Stomach (tissue), 9 donors: ENCODE measurements around the gene RABGEF1. TPM values are rescaled to one million over a fixed set of nuclear protein-coding genes. Genes with fewer than 3 reads are reported as not detected.
A peak's percentile ranks its signal among the peaks of the same experiment; 100 is the strongest.
"Not testable (repeated sequence)": the region's sequence is repeated elsewhere in the genome, so short reads cannot be mapped to it uniquely, and the experiment has no call there.

ENCODE experiments used
- DNase-seq, 2 donors: peaks; one replicate each; pipeline versions ENCODE4 v3.0.0 to v3.0.0-alpha.2; 2013 to 2019
- H3K27ac ChIP-seq, 5 donors: fragments of 200-600 bp in 4 of 5; sonication (generic) in 4 of 5; one replicate each; pipeline ENCODE4 v1.5.1; 2013 to 2019; ENCODE audit warnings: mild to moderate bottlenecking in 1 of 5, moderate library complexity in 1 of 5
- H3K27me3 ChIP-seq, 3 donors: fragments of 200-600 bp; sonication (generic); one replicate each; pipeline ENCODE4 v1.5.1; 2017 to 2019; ENCODE audit warnings: mixed run types in 1 of 3
- H3K36me3 ChIP-seq, 4 donors: fragments of 200-600 bp; sonication (generic); 1 replicate in 3 of 4; 2 replicates in 1 of 4; pipeline ENCODE4 v1.5.1; 2016 to 2019
- H3K4me1 ChIP-seq, 4 donors: fragments of 200-600 bp; sonication (generic); one replicate each; pipeline ENCODE4 v1.5.1; 2016 to 2019
- H3K4me3 ChIP-seq, 4 donors: fragments of 200-600 bp; sonication (generic) in 3 of 4; one replicate each; pipeline ENCODE4 v1.5.1; 2016 to 2019; ENCODE audit warnings: mild to moderate bottlenecking in 1 of 4
- H3K9me3 ChIP-seq, 4 donors: fragments of 200-600 bp; sonication (generic); one replicate each; pipeline ENCODE4 v1.5.1; 2016 to 2019
- CTCF ChIP-seq, 7 experiments: fragments of 450-650 bp in 4 of 7; fragments of 200-600 bp in 3 of 7; sonication (generic) in 3 of 7; IDR thresholded peaks; one replicate each; pipeline ENCODE4 v1.5.1; 2016 to 2019; ENCODE audit warnings: antibody characterized with exemption in 7 of 7, control low read depth in 2 of 7, mild to moderate bottlenecking in 1 of 7
- EP300 ChIP-seq: sonication (generic); formaldehyde crosslinking; IDR thresholded peaks from one replicate; pipeline ENCODE4 v1.6.1; 2017; ENCODE audit warnings: antibody characterized with exemption
- POLR2A ChIP-seq, 4 donors: fragments of 450-650 bp; IDR thresholded peaks; one replicate each; pipeline ENCODE4 v1.6.1; 2016; ENCODE audit warnings: antibody characterized with exemption in 4 of 4, control low read depth in 2 of 4, mild to moderate bottlenecking in 1 of 4, moderate library complexity in 1 of 4
- POLR2AphosphoS5 ChIP-seq, 3 donors: sonication (generic); formaldehyde crosslinking; IDR thresholded peaks; one replicate each; pipeline ENCODE4 v1.6.1; 2016; ENCODE audit warnings: antibody characterized with exemption in 3 of 3
- WGBS, 5 donors: extraction: QIAGEN DNeasy Blood & Tissue Kit in 3 of 5; methylation state at CpG; one replicate each; pipeline versions ENCODE4 v1.1.5 to v1.1.7; 2013 to 2018; 5-methylcytosine and 5-hydroxymethylcytosine counted together
- intact Hi-C: fragments of 100-400 bp; cut with DNase I; formaldehyde crosslinking; loops from one replicate; pipeline ENCODE4 v1.15.1; 2023; ENCODE audit warnings: low total_unique reads
- polyA plus RNA-seq, 3 donors: library from polyadenylated mRNA; stranded (reverse); fragments of 200-250 nt; gene quantifications; one replicate each; pipeline ENCODE4 v1.2.3, GENCODE V29; 2013
- total RNA-seq, 5 donors: library from RNA; depleted of rRNA; stranded (reverse); fragments of >200 nt; gene quantifications; one replicate each; pipeline versions ENCODE4 v1.1.0 to v1.2.3, GENCODE V29; 2014 to 2016
- donor health status: healthy with polysubstance abuse.
- donor health status: Bipolar disorder and iron deficiency.
- donor health status: healthy.

The RABGEF1 gene
- total and polyA plus RNA-seq, 8 donors, result 10.1 to 61.6 (median 20.8) TPM

GRCh38 chr7:66844552-66845378 lies 104.2 kb downstream of the RABGEF1 start:
- intact Hi-C loops, result no loop called here
- Histone ChIP-seq H3K27ac (peak overlapping the region; percentile 92 to 95 (median 92)), H3K27me3 (no peaks in the 10 kb centered on the region), H3K9me3 (no peaks in the 10 kb centered on the region), H3K4me3 (peak overlapping the region; percentile 79 to 93 (median 80)), H3K4me1 (peaks cover 7 to 31% (median 19%) of the 10 kb centered on the region in 4 donors), H3K36me3 (peaks cover 0 to 5% (median 0%) of the 10 kb centered on the region in 4 donors)
- peak; percentile 99 to 100 for DNase-seq
- TF ChIP-seq EP300 (peak; percentile 74), POLR2AphosphoS5 (IDR thresholded peaks at IDR 0.05) (peak; percentile 97 to 99 (median 98)), CTCF (IDR thresholded peaks at IDR 0.05) (peak in 4 of 7 experiments; percentile 7 to 46 (median 38)), POLR2A (IDR thresholded peaks at IDR 0.05) (peak in 2 of 4 donors; percentile 69 to 81)
- 0 to 1% (median 1%) methylated on average over 38 to 61 of the region's 61 CpGs for WGBS, 5 donors

GRCh38 chr7:66845379-66846095 lies 105.0 kb downstream of the RABGEF1 start:
- DNase-seq, result peak in 1 of 2 donors; percentile 28
- H3K9me3 ChIP-seq, result no peaks in the 10 kb centered on the region
- H3K4me3 ChIP-seq, result peak overlapping the region; percentile 79 to 93 (median 80)
- peaks cover 0 to 5% (median 0%) of the 10 kb centered on the region in 4 donors for H3K36me3 ChIP-seq
- intact Hi-C loops, result no loop called here
- no peaks in the 10 kb centered on the region for H3K27me3 ChIP-seq
- peaks cover 7 to 31% (median 19%) of the 10 kb centered on the region in 4 donors for H3K4me1 ChIP-seq
- H3K27ac ChIP-seq, result peak overlapping the region; percentile 85 to 95 (median 92)
- TF ChIP-seq CTCF (IDR thresholded peaks at IDR 0.05), result no peak
- no peak for TF ChIP-seq EP300
- no peak for TF ChIP-seq POLR2AphosphoS5 (IDR thresholded peaks at IDR 0.05)
- TF ChIP-seq POLR2A (IDR thresholded peaks at IDR 0.05), result no peak
- 57 to 62% (median 59%) methylated on average over 19 of the region's 19 CpGs for WGBS, 5 donors

- peak overlapping the region in 4 of 5 donors; percentile 92 to 95 (median 92) for H3K27ac ChIP-seq
- H3K27me3 ChIP-seq, H3K36me3 ChIP-seq, intact Hi-C loops, H3K9me3 ChIP-seq, DNase-seq: not testable (repeated sequence)
- H3K4me3 ChIP-seq, result peak overlapping the region in 1 of 4 donors; percentile 79
- 89 to 99% (median 93%) methylated on average over 4 of the region's 4 CpGs for WGBS, 5 donors
- H3K4me1 ChIP-seq, result peaks cover 7 to 31% (median 19%) of the 10 kb centered on the region in 4 donors
Observed at GRCh38 chr7:66846096-66846445, 105.5 kb downstream of the RABGEF1 start.

- H3K27ac ChIP-seq, result peak overlapping the region in 2 of 5 donors; percentile 8 to 22
- intact Hi-C loops, DNase-seq, H3K36me3 ChIP-seq, H3K4me3 ChIP-seq, H3K27me3 ChIP-seq, H3K9me3 ChIP-seq: not testable (repeated sequence)
- H3K4me1 ChIP-seq, result peaks cover 7 to 31% (median 19%) of the 10 kb centered on the region in 4 donors
- WGBS, 5 donors, result 19 to 100% (median 43%) methylated on average over 1 of the region's 2 CpGs
Observed at GRCh38 chr7:66847523-66847855, 107.0 kb downstream of the RABGEF1 start.

- Histone ChIP-seq H3K4me1 (peaks cover 7 to 29% (median 19%) of the 10 kb centered on the region in 4 donors), H3K27ac (peak overlapping the region in 2 of 5 donors; percentile 8 to 22), H3K4me3 (no peak overlapping the region), H3K9me3 (no peaks in the 10 kb centered on the region), H3K27me3 (no peaks in the 10 kb centered on the region), H3K36me3 (peaks cover 0 to 5% (median 0%) of the 10 kb centered on the region in 4 donors)
- intact Hi-C loops, result no loop called here
- 62 to 78% (median 72%) methylated on average over 9 of the region's 9 CpGs for WGBS, 5 donors
- TF ChIP-seq POLR2A (IDR thresholded peaks at IDR 0.05) (no peak), CTCF (IDR thresholded peaks at IDR 0.05) (no peak), POLR2AphosphoS5 (IDR thresholded peaks at IDR 0.05) (no peak), EP300 (no peak)
- no peak for DNase-seq
Observed at GRCh38 chr7:66847879-66848790, 107.6 kb downstream of the RABGEF1 start.
